Right lobe of liver (tissue), 4 donors: Measurements from ENCODE around the gene PCNT.

ENCODE experiments used
- POLR2A ChIP-seq: fragments of 450-650 bp; IDR thresholded peaks from one replicate; pipeline ENCODE4 v1.6.1; 2017; ENCODE audit warnings: antibody characterized with exemption, mild to moderate bottlenecking
- TF ChIP-seq, protein P1 (sequence below), 4 donors: fragments of 200-600 bp in 3 of 4; fragments of 450-650 bp in 1 of 4; IDR thresholded peaks; one replicate each; pipeline versions ENCODE4 v1.5.1 to v1.8.0; 2016 to 2022; ENCODE audit warnings: antibody characterized with exemption in 4 of 4, mild to moderate bottlenecking in 2 of 4
- donor health status: DM: no; HTN: no; CAD: no.
- donor health status: DM: no; HTN: no; CAD: no.
- donor health status: DM: no; HTN: yes; CAD: no.

DNA sequence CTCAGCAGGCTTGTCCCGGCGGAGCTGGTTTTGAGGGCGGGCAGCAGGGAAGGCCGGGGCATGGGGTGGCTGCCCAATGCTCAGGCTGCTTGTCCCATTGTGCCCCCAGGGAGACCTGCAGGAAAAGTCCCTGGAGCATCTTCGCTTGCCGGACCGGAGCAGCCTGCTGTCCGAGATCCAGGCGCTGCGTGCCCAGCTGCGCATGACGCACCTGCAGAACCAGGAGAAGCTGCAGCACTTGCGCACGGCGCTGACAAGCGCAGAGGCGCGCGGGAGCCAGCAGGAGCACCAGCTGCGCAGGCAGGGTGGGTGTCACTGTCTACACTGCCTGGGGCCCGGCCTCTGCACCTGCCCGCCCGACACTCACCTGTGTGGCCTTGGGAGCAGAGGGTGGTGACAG is 104.3 kb downstream of the PCNT start:
- TF ChIP-seq, protein P1, sequence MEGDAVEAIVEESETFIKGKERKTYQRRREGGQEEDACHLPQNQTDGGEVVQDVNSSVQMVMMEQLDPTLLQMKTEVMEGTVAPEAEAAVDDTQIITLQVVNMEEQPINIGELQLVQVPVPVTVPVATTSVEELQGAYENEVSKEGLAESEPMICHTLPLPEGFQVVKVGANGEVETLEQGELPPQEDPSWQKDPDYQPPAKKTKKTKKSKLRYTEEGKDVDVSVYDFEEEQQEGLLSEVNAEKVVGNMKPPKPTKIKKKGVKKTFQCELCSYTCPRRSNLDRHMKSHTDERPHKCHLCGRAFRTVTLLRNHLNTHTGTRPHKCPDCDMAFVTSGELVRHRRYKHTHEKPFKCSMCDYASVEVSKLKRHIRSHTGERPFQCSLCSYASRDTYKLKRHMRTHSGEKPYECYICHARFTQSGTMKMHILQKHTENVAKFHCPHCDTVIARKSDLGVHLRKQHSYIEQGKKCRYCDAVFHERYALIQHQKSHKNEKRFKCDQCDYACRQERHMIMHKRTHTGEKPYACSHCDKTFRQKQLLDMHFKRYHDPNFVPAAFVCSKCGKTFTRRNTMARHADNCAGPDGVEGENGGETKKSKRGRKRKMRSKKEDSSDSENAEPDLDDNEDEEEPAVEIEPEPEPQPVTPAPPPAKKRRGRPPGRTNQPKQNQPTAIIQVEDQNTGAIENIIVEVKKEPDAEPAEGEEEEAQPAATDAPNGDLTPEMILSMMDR (IDR thresholded peaks at IDR 0.05), result no peak
- no peak for TF ChIP-seq POLR2A
